Measurements from ENCODE around the gene SARDH.
"Not testable (repeated sequence)": the region's sequence is repeated elsewhere in the genome, so short reads cannot be mapped to it uniquely, and the experiment has no call there.

SARDH gene

GRCh38 chr9:133681658-133682306 is 56.4 kb downstream of the SARDH start:
- no peak for DNase-seq

GRCh38 chr9:133680976-133681657 is 57.0 kb downstream of the SARDH start:
- DNase-seq, result no peak

- no peak for DNase-seq
Observed at GRCh38 chr9:133680250-133680975, 57.7 kb downstream of the SARDH start.

GRCh38 chr9:133679466-133680061 is 58.6 kb downstream of the SARDH start:
- no peak for DNase-seq

GRCh38 chr9:133679056-133679455 is 59.1 kb downstream of the SARDH start:
- DNase-seq, result no peak

- no peak for DNase-seq
Observed at GRCh38 chr9:133677126-133678010, 60.8 kb downstream of the SARDH start.

- no peak for DNase-seq
Observed at GRCh38 chr9:133676450-133676849, 61.7 kb downstream of the SARDH start.

- DNase-seq, result not testable (repeated sequence)
Observed at GRCh38 chr9:133675796-133676195, 62.4 kb downstream of the SARDH start.

- DNase-seq, result no peak
Observed at GRCh38 chr9:133674091-133674490, 64.1 kb downstream of the SARDH start.

- DNase-seq, result no peak
Observed at GRCh38 chr9:133673258-133673655, 64.9 kb downstream of the SARDH start.

GRCh38 chr9:133672503-133673257 is 65.5 kb downstream of the SARDH start:
- no peak for DNase-seq

GRCh38 chr9:133671371-133671770 is 66.8 kb downstream of the SARDH start:
- no peak for DNase-seq

GRCh38 chr9:133670466-133670865 is 67.7 kb downstream of the SARDH start:
- no peak for DNase-seq

GRCh38 chr9:133669182-133669801 is 68.9 kb downstream of the SARDH start:
- no peak for DNase-seq

- DNase-seq, result no peak
Observed at GRCh38 chr9:133667759-133668450, 70.2 kb downstream of the SARDH start.

- DNase-seq, result no peak
Observed at GRCh38 chr9:133666845-133667244, 71.3 kb downstream of the SARDH start.

- no peak for DNase-seq
Observed at GRCh38 chr9:133666387-133666786, 71.8 kb downstream of the SARDH start.

GRCh38 chr9:133665535-133665934 is 72.6 kb downstream of the SARDH start:
- no peak for DNase-seq

GRCh38 chr9:133665096-133665495 is 73.1 kb downstream of the SARDH start:
- DNase-seq, result no peak

GRCh38 chr9:133664173-133665050 is 73.7 kb downstream of the SARDH start:
- DNase-seq, result no peak

Measured in NCI-H2227 treated with DMSO at 0.1 percent for 48 hours (cell line).